ENCODE measurements around the gene NDUFA12.

DNA sequence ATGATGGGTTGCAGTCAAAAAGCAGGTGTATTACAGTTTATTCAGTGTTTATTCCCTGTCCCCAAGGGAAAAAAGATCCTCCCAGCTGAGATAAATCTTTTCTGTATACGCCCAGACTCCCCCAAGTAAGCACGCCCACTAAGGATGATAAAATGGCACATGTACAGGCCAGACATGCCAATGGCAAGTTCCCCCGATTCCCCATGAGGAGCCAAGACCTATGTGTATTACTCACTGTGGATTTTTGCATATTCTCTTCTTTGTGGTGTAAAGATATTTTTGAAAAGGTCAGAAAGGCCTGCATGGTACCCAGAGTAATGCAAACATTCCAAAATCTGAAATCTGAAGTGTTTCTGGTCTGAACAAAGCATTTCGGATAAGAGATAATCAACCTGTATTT, 47.7 kb upstream of the NDUFA12 start:
- TF ChIP-seq GATA3 (IDR thresholded peaks at IDR 0.05; ENCODE audit: low read depth, low read length) (no peak), GATA2 (IDR thresholded peaks at IDR 0.05; ENCODE audit: low read depth, low read length) (no peak)
